ENCODE data around the gene ARID1A. TPM values are rescaled to one million over a fixed set of nuclear protein-coding genes. Genes with fewer than 3 reads are reported as not detected.

The ARID1A gene
- total and polyA plus RNA-seq, 2 of the 8 experiments (the other 6 are each of a cell fraction or from before 2014, with no cell fraction given): 52.1 to 103 TPM

DNA sequence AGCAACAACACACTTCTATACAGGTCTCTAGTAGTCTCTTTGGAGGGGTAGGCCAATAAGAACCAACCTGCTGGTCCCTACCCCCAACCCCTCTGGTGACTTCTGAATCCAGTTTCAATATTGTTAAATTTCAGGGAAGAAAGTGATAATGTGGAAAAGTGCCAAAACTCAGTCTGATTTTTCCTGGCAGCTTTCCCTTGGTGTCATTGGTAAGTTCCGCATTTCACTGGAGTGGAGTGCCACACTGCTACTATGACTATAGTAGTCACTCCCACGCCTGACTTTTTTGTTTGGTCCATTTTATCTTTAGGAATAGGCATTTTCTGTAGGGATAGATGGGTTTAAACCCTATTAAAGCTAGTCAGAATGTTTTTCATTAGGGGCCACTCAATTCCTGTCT is 5.7 kb upstream of the ARID1A start:
- DNase-seq (ENCODE audit: low read depth in 1 of 2, low spot score in 2 of 2): no peak
- H4K91ac ChIP-seq (replicated peaks; ENCODE audit: insufficient read length, low read length): no peak overlapping the region
- H4K8ac ChIP-seq (ENCODE audit: extremely low read depth, insufficient read depth, low read length): no peak overlapping the region
- H2BK12ac ChIP-seq (ENCODE audit: low read depth, low read length): no peak overlapping the region
- no peak for FAIRE-seq
- no peaks in the 10 kb centered on the region for H4K20me1 ChIP-seq (replicated peaks in 1 of 2; ENCODE audit: control insufficient read depth in 1 of 2, insufficient read depth in 2 of 2, low read length in 2 of 2)
- no peak overlapping the region for H3K4me3 ChIP-seq (ENCODE audit: extremely low read depth in 1 of 4, insufficient read depth in 2 of 4, low read depth in 3 of 4, low read length in 4 of 4)
- H2BK120ac ChIP-seq (replicated peaks; ENCODE audit: low read depth, low read length): no peak overlapping the region
- H3K4me2 ChIP-seq (ENCODE audit: insufficient read depth in 1 of 2, low read depth in 2 of 2, low read length in 2 of 2): no peak overlapping the region
- no peak overlapping the region for H3K18ac ChIP-seq (ENCODE audit: extremely low read depth, low read length)
- H3K9ac ChIP-seq (replicated peaks in 1 of 4; ENCODE audit: extremely low read depth in 1 of 4, low read depth in 3 of 4, low read length in 3 of 4): no peak overlapping the region
- H3K27me3 ChIP-seq (replicated peaks in 1 of 4; ENCODE audit: control insufficient read depth in 3 of 4, extremely low read depth in 1 of 4, insufficient read depth in 3 of 4, low read length in 3 of 4): no peaks in the 10 kb centered on the region
- peaks cover 9% of the 10 kb centered on the region for H3K23me2 ChIP-seq (ENCODE audit: low read depth, low read length)
- no peaks in the 10 kb centered on the region for H3K9me3 ChIP-seq (ENCODE audit: insufficient read depth in 2 of 2, low read depth in 1 of 2, low read length in 1 of 2)
- no peak overlapping the region for H2BK20ac ChIP-seq (ENCODE audit: low read length)
- CTCF ChIA-PET (ENCODE audit: partially characterized antibody): interaction anchor here (0.9 to 2.4 kb wide), 5 partner anchors 9 to 152 kb away, joined by 3 to 16 read pairs (median 3); no protein-coding TSS in a partner anchor
- H3K23ac ChIP-seq (ENCODE audit: insufficient read length): no peak overlapping the region
- H3K36me3 ChIP-seq (ENCODE audit: control insufficient read depth in 2 of 4, insufficient read depth in 4 of 4, low read length in 3 of 4): no peaks in the 10 kb centered on the region
- no peak overlapping the region for H3K56ac ChIP-seq (replicated peaks; ENCODE audit: insufficient read length, low read depth, low read length)
- no peak overlapping the region for H3K4ac ChIP-seq (replicated peaks; ENCODE audit: insufficient read length, low read depth, low read length)
- no peak overlapping the region for H4K5ac ChIP-seq (ENCODE audit: insufficient read length, low read depth, low read length)
- peaks cover 8 to 14% (median 13%) of the 10 kb centered on the region in 4 experiments; a peak in 6 of 7 replicates for H3K4me1 ChIP-seq (replicated peaks in 1 of 4; ENCODE audit: control insufficient read depth in 3 of 4, insufficient read depth in 4 of 4, low read length in 3 of 4)
- H3K79me1 ChIP-seq (ENCODE audit: low read depth, low read length): no peaks in the 10 kb centered on the region
- H2BK5ac ChIP-seq (ENCODE audit: low read depth, low read length): no peak overlapping the region
- H3K27ac ChIP-seq (ENCODE audit: low read depth, low read length): no peak overlapping the region
- no peak overlapping the region for H2BK15ac ChIP-seq (ENCODE audit: low read length)
- no peak overlapping the region for H3K14ac ChIP-seq (ENCODE audit: insufficient read length)
- whole genome bisulfite sequencing, 2 experiments (ENCODE audit: extremely low coverage in 1 of 2, insufficient coverage in 1 of 2, insufficient read length in 1 of 2, insufficient replicate concordance in 2 of 2, low coverage in 1 of 2, low lambda C conversion rate in 2 of 2, missing lambda C conversion rate in 1 of 2): 94% methylated on average over 2 of the region's 2 CpGs; no CpG with 5 or more reads in 1 of the 2 experiments
- no peaks in the 10 kb centered on the region for H3K79me2 ChIP-seq (ENCODE audit: control insufficient read depth in 1 of 2, insufficient read depth in 2 of 2, low read length in 2 of 2)
- POLR2A ChIA-PET (ENCODE audit: partially characterized antibody): interaction anchor here (1.0 to 5.0 kb wide), 5 partner anchors 8 to 104 kb away, joined by 3 to 48 read pairs (median 24); no protein-coding TSS in a partner anchor
- no peak overlapping the region for H2AK5ac ChIP-seq (ENCODE audit: low read depth, low read length)
- H2AFZ ChIP-seq (ENCODE audit: low read length): no peak overlapping the region
- no peak for TF ChIP-seq RAD21 (IDR thresholded peaks at IDR 0.05 in 1 of 2, conservative IDR thresholded peaks at IDR 0.05 in 1 of 2; ENCODE audit: low read depth in 2 of 2, low read length in 2 of 2)
- no peak for TF ChIP-seq ASH2L (IDR thresholded peaks at IDR 0.05; ENCODE audit: low read length)
- no peak for TF ChIP-seq POLR2A (IDR thresholded peaks at IDR 0.05; ENCODE audit: control extremely low read depth in 1 of 2, low read depth in 2 of 2, low read length in 2 of 2)
- no peak for TF ChIP-seq BACH1 (IDR thresholded peaks at IDR 0.05; ENCODE audit: low read length)
- TF ChIP-seq TCF12 (IDR thresholded peaks at IDR 0.05; ENCODE audit: low read depth, low read length): no peak
- no peak for TF ChIP-seq TBP (IDR thresholded peaks at IDR 0.05; ENCODE audit: low read depth, low read length)
- TF ChIP-seq GTF2F1 (IDR thresholded peaks at IDR 0.05; ENCODE audit: borderline replicate concordance, low read depth, low read length): no peak
- no peak for TF ChIP-seq PHF8 (conservative IDR thresholded peaks at IDR 0.05; ENCODE audit: low read depth, low read length)
- TF ChIP-seq GABPA (IDR thresholded peaks at IDR 0.05; ENCODE audit: borderline replicate concordance, insufficient read depth, low read length): no peak
- no peak for TF ChIP-seq KDM4A (IDR thresholded peaks at IDR 0.05; ENCODE audit: low read depth, low read length, severe bottlenecking)
- no peak for TF ChIP-seq NRF1 (IDR thresholded peaks at IDR 0.05; ENCODE audit: low read depth, low read length)
- TF ChIP-seq FOSL1 (IDR thresholded peaks at IDR 0.05; ENCODE audit: insufficient read depth, low read depth, low read length): no peak
- TF ChIP-seq HDAC6 (IDR thresholded peaks at IDR 0.05; ENCODE audit: low read depth, low read length): no peak

Data from H1 (cell line).